HG02970 (cell line): ENCODE results near the gene KRT79.

Experiments used
- ATAC-seq: cut with Tn5 transposase; IDR thresholded peaks from one replicate; pipeline ENCODE4 v1.9.1; 2021; ENCODE audit warnings: mild to moderate bottlenecking, moderate library complexity, moderate number of reproducible peaks; ENCODE audit not compliant: unreplicated experiment, low FRiP score

Gene KRT79

GRCh38 chr12:52821071-52821730 is 12.9 kb downstream of the KRT79 start:
- no peak for ATAC-seq

- no peak for ATAC-seq
These were observed 13.6 kb downstream of the KRT79 start for GRCh38 chr12:52820521-52820920.

GRCh38 chr12:52819731-52820510 is 14.2 kb downstream of the KRT79 start:
- no peak for ATAC-seq

- ATAC-seq, result no peak
These were observed 15.2 kb downstream of the KRT79 start for GRCh38 chr12:52818887-52819420.

GRCh38 chr12:52818388-52818787 is 15.7 kb downstream of the KRT79 start:
- ATAC-seq, result no peak

- ATAC-seq, result no peak
These were observed 16.3 kb downstream of the KRT79 start for GRCh38 chr12:52817699-52818238.

- ATAC-seq, result no peak
These were observed 17.0 kb downstream of the KRT79 start for GRCh38 chr12:52817003-52817698.

- no peak for ATAC-seq
These were observed 18.2 kb downstream of the KRT79 start for GRCh38 chr12:52815676-52816588.

GRCh38 chr12:52815161-52815560 is 18.9 kb downstream of the KRT79 start:
- ATAC-seq, result no peak

GRCh38 chr12:52814710-52815155 is 19.4 kb downstream of the KRT79 start:
- ATAC-seq, result no peak

- ATAC-seq, result no peak
These were observed 20.0 kb downstream of the KRT79 start, which contains the start of gene KRT4 for GRCh38 chr12:52813885-52814709. Gene KRT4, minus strand, starts transcription at chr12:52814116. Its CDS starts 58 bp downstream, at chr12:52814058.

GRCh38 chr12:52813203-52813819 is 20.8 kb downstream of the KRT79 start:
- no peak for ATAC-seq

GRCh38 chr12:52812749-52813148 is 21.4 kb downstream of the KRT79 start:
- no peak for ATAC-seq

- no peak for ATAC-seq
These were observed 22.1 kb downstream of the KRT79 start for GRCh38 chr12:52812073-52812400.

GRCh38 chr12:52811191-52812072 is 22.7 kb downstream of the KRT79 start:
- ATAC-seq, result no peak

GRCh38 chr12:52810554-52810953 is 23.6 kb downstream of the KRT79 start:
- no peak for ATAC-seq

- no peak for ATAC-seq
These were observed 24.9 kb downstream of the KRT79 start for GRCh38 chr12:52809166-52809565.
